ENCODE data around the gene RESP18. TPM values are rescaled to one million over a fixed set of nuclear protein-coding genes. Genes with fewer than 3 reads are reported as not detected.

Gene RESP18
- total RNA-seq, 1 experiment from 2014 or later: not detected

DNA sequence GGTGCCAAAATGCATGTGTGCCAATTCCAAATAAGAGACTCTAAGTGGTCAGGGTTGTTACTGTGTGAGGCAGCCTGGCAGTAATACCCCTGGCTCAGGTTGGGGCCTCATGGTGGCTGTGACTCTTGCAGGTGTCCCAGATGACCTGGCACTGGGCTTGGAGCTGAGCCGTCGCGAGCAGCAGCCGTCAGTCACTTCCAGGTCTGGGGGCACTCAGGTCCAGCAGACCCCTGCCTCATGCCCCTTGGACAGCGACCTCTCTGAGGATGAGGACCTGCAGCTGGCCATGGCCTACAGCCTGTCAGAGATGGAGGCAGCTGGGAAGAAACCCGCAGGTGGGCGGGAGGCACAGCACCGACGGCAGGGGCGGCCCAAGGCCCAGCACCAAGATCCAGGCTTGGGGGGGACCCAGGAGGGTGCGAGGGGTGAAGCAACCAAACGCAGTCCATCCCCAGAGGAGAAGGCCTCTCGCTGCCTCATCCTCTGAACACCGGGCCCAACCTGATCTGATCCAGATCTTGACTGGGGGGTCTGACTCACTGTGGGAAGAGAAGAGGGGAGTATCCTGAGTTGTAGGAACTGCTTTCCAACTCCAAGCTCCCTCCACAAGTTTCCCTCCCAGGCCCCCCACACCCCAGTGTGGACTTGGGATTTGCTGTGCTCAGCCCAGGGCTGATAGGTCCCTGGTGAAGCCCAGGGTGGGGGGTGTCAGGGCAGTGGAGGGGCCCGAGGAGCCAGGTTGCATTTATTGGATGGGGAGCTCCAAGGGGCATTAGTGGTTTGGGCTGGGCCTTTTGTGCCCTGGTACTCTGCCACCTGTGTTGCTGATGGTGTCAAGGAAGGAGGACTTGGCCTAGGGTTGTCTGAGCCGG lies 47.8 kb downstream of the RESP18 start:
- CTCF ChIA-PET: interaction anchor here (0.7 to 18.2 kb wide), 3 partner anchors 12 to 30 kb away, joined by 3 to 445 read pairs (median 4); no protein-coding TSS in a partner anchor
- peaks cover 41% of the 10 kb centered on the region for H3K4me1 Mint-ChIP-seq (ENCODE audit: insufficient read depth, unreplicated experiment)
- H3K36me3 Mint-ChIP-seq (ENCODE audit: insufficient read depth, unreplicated experiment): peaks cover 45% of the 10 kb centered on the region
- intact Hi-C loops (cut with micrococcal nuclease): no loop called here
- no peaks in the 10 kb centered on the region for H3K9me3 Mint-ChIP-seq (ENCODE audit: unreplicated experiment)
- no peaks in the 10 kb centered on the region for H3K27me3 Mint-ChIP-seq (ENCODE audit: insufficient read depth, unreplicated experiment)
- H3K27ac Mint-ChIP-seq (ENCODE audit: low read depth, unreplicated experiment): peak overlapping the region; percentile 67
- no peak overlapping the region for H3K4me3 Mint-ChIP-seq (ENCODE audit: unreplicated experiment)
- POLR2A ChIA-PET: interaction anchor here (1.7 to 3.0 kb wide), 2 partner anchors 10 to 55 kb away, joined by 4 to 22 read pairs; partner anchors contain the start of genes ANKZF1 and ATG9A
- TF ChIP-seq, protein P1, sequence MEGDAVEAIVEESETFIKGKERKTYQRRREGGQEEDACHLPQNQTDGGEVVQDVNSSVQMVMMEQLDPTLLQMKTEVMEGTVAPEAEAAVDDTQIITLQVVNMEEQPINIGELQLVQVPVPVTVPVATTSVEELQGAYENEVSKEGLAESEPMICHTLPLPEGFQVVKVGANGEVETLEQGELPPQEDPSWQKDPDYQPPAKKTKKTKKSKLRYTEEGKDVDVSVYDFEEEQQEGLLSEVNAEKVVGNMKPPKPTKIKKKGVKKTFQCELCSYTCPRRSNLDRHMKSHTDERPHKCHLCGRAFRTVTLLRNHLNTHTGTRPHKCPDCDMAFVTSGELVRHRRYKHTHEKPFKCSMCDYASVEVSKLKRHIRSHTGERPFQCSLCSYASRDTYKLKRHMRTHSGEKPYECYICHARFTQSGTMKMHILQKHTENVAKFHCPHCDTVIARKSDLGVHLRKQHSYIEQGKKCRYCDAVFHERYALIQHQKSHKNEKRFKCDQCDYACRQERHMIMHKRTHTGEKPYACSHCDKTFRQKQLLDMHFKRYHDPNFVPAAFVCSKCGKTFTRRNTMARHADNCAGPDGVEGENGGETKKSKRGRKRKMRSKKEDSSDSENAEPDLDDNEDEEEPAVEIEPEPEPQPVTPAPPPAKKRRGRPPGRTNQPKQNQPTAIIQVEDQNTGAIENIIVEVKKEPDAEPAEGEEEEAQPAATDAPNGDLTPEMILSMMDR (IDR thresholded peaks at IDR 0.05; ENCODE audit: unreplicated experiment): no peak
- BruUV-seq (replicated peaks): no TSS peak
- DNase-seq (ENCODE audit: unreplicated experiment): no peak

DNA sequence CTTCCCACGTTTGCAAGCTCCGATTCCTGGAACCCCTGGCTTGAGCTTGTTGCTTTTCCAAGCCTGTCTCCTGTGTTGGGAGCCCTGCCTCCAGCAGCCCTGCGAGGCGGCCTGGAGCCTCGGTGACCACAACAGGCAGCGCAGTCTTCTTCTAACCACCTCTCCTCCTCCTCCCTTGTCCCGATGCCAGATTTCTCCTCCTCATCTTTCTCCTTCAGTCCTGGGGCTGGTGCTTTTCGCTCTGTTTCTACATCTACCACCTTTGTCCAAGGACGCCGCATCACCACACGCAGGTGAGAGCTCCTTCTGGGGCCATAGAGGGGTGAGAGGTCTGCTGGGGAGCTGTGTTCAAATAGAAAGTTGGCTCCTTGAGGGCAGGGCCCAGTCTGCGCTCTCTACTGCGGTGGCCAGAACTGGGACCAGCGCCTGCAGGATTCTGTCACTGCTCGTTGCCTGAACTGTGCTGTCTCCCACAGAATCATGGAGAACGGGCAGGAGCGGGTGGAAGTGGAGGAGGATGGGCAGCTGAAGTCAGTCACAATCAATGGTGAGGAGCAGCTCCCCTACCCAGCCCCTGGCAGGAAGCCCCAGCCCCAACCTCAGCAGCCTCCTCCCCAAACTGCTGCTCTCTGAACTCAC lies 49.5 kb downstream of the RESP18 start:
- no peak for DNase-seq (ENCODE audit: unreplicated experiment)
- no peak overlapping the region for H3K4me3 Mint-ChIP-seq (ENCODE audit: unreplicated experiment)
- TF ChIP-seq, protein P1 (IDR thresholded peaks at IDR 0.05; ENCODE audit: unreplicated experiment): no peak
- no TSS peak for BruUV-seq (replicated peaks)
- ChIA-PET CTCF (interaction anchor here (0.5 to 18.2 kb wide), 3 partner anchors 14 to 238 kb away, joined by 3 to 445 read pairs (median 4); no protein-coding TSS in a partner anchor), POLR2A (interaction anchor here (1.2 to 1.9 kb wide), 3 partner anchors 38 to 106 kb away, joined by 4 to 8 read pairs (median 6); partner anchors contain the start of genes ANKZF1, ATG9A, CNPPD1 and GLB1L)
- peaks cover 45% of the 10 kb centered on the region for H3K36me3 Mint-ChIP-seq (ENCODE audit: insufficient read depth, unreplicated experiment)
- intact Hi-C loops (cut with micrococcal nuclease): no loop called here
- H3K9me3 Mint-ChIP-seq (ENCODE audit: unreplicated experiment): no peaks in the 10 kb centered on the region
- no peaks in the 10 kb centered on the region for H3K27me3 Mint-ChIP-seq (ENCODE audit: insufficient read depth, unreplicated experiment)
- peaks cover 43% of the 10 kb centered on the region for H3K4me1 Mint-ChIP-seq (ENCODE audit: insufficient read depth, unreplicated experiment)
- H3K27ac Mint-ChIP-seq (ENCODE audit: low read depth, unreplicated experiment): no peak overlapping the region

GRCh38 chr2:219282375-219282774 lies 50.2 kb downstream of the RESP18 start:
- H3K27ac Mint-ChIP-seq (ENCODE audit: low read depth, unreplicated experiment): no peak overlapping the region
- intact Hi-C loops (cut with micrococcal nuclease): no loop called here
- no peaks in the 10 kb centered on the region for H3K27me3 Mint-ChIP-seq (ENCODE audit: insufficient read depth, unreplicated experiment)
- H3K9me3 Mint-ChIP-seq (ENCODE audit: unreplicated experiment): no peaks in the 10 kb centered on the region
- peaks cover 45% of the 10 kb centered on the region for H3K4me1 Mint-ChIP-seq (ENCODE audit: insufficient read depth, unreplicated experiment)
- no peak overlapping the region for H3K4me3 Mint-ChIP-seq (ENCODE audit: unreplicated experiment)
- DNase-seq (ENCODE audit: unreplicated experiment): no peak
- peaks cover 45% of the 10 kb centered on the region for H3K36me3 Mint-ChIP-seq (ENCODE audit: insufficient read depth, unreplicated experiment)
- TF ChIP-seq, protein P1 (IDR thresholded peaks at IDR 0.05; ENCODE audit: unreplicated experiment): no peak
- ChIA-PET POLR2A (interaction anchor here (0.7 to 10.0 kb wide), 5 partner anchors 29 to 261 kb away, joined by 4 to 263 read pairs (median 6); partner anchors contain the start of genes ANKZF1, ATG9A, CNPPD1 and GLB1L), CTCF (interaction anchor here (0.5 to 18.2 kb wide), 2 partner anchors 14 to 239 kb away, joined by 3 to 445 read pairs; no protein-coding TSS in a partner anchor)
- no TSS peak for BruUV-seq (replicated peaks)

DNA sequence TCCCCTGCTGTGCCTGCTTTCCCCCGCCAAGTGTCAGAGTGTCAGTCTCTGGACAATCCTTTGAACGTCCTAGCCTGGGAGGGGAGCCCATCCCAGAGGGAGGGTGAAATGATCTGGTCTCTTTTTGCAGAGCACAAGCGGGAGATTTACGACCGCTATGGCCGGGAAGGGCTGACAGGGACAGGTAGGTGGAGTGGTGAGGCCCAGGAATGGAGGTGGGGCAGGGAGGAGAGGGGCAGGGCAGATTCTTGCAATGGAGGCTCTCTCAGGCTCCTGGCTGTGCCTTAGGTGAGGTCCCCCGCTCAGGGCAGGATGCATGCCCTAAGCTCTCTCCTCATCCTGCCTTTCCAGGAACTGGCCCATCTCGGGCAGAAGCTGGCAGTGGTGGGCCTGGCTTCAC lies 51.0 kb downstream of the RESP18 start:
- no peak for DNase-seq (ENCODE audit: unreplicated experiment)
- ChIA-PET CTCF (interaction anchor here (0.8 to 18.2 kb wide), 2 partner anchors 15 to 30 kb away, joined by 3 to 445 read pairs; no protein-coding TSS in a partner anchor), POLR2A (interaction anchor here (0.7 to 10.0 kb wide), 4 partner anchors 10 to 261 kb away, joined by 4 to 263 read pairs (median 87); partner anchors contain the start of genes CNPPD1, TUBA4A and TUBA4B)
- H3K27ac Mint-ChIP-seq (ENCODE audit: low read depth, unreplicated experiment): no peak overlapping the region
- peaks cover 46% of the 10 kb centered on the region for H3K4me1 Mint-ChIP-seq (ENCODE audit: insufficient read depth, unreplicated experiment)
- BruUV-seq (replicated peaks): no TSS peak
- no peaks in the 10 kb centered on the region for H3K9me3 Mint-ChIP-seq (ENCODE audit: unreplicated experiment)
- no peaks in the 10 kb centered on the region for H3K27me3 Mint-ChIP-seq (ENCODE audit: insufficient read depth, unreplicated experiment)
- no peak overlapping the region for H3K4me3 Mint-ChIP-seq (ENCODE audit: unreplicated experiment)
- peaks cover 42% of the 10 kb centered on the region for H3K36me3 Mint-ChIP-seq (ENCODE audit: insufficient read depth, unreplicated experiment)
- intact Hi-C loops (cut with micrococcal nuclease): no loop called here
- TF ChIP-seq, protein P1 (IDR thresholded peaks at IDR 0.05; ENCODE audit: unreplicated experiment): no peak

Data from MCF 10A (cell line).